Thyroid gland (tissue), 4 donors: ENCODE data around the gene MVB12B.

ENCODE experiments used
- POLR2A ChIP-seq, 2 donors: fragments of 450-650 bp; IDR thresholded peaks; one replicate each; pipeline ENCODE4 v1.6.1; 2017; ENCODE audit warnings: antibody characterized with exemption in 2 of 2, mild to moderate bottlenecking in 2 of 2, moderate library complexity in 1 of 2
- TF ChIP-seq, protein P1 (sequence below), 6 experiments: fragments of 200-600 bp in 3 of 6; fragments of 450-650 bp in 3 of 6; sonication (generic) in 3 of 6; IDR thresholded peaks; one replicate each; pipeline ENCODE4 v1.5.1; 2016 to 2019; ENCODE audit warnings: antibody characterized with exemption in 6 of 6, mild to moderate bottlenecking in 2 of 6, inconsistent platforms in 1 of 6, moderate library complexity in 1 of 6

DNA sequence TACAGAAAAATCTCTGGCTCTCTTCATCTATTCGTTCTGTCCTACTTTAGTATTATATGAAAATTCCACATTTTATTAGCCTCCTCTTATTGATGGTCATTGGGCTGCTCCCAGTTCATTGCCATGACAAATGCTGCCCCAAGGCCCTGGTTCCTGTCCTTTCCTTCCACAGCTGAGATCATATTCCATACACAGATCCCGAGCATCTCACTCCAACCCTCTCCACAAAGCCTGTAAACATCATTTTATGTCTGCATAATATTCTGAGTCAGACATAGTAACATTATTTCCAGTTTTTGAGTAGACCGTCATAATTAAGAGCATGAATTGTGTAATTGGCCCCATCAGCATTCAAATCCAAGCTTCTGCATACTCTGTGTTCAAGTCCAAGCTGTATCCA is 86.3 kb downstream of the MVB12B start:
- TF ChIP-seq, protein P1, sequence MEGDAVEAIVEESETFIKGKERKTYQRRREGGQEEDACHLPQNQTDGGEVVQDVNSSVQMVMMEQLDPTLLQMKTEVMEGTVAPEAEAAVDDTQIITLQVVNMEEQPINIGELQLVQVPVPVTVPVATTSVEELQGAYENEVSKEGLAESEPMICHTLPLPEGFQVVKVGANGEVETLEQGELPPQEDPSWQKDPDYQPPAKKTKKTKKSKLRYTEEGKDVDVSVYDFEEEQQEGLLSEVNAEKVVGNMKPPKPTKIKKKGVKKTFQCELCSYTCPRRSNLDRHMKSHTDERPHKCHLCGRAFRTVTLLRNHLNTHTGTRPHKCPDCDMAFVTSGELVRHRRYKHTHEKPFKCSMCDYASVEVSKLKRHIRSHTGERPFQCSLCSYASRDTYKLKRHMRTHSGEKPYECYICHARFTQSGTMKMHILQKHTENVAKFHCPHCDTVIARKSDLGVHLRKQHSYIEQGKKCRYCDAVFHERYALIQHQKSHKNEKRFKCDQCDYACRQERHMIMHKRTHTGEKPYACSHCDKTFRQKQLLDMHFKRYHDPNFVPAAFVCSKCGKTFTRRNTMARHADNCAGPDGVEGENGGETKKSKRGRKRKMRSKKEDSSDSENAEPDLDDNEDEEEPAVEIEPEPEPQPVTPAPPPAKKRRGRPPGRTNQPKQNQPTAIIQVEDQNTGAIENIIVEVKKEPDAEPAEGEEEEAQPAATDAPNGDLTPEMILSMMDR (IDR thresholded peaks at IDR 0.05) = no peak
- TF ChIP-seq POLR2A (IDR thresholded peaks at IDR 0.05) = no peak
